GM12873 (cell line): ENCODE measurements around the gene NEU4.

ENCODE experiments used
- CTCF ChIP-seq: IDR thresholded peaks from 2 replicates; pipeline ENCODE4 v1.5.1; 2012; ENCODE audit warnings: low read depth, mild to moderate bottlenecking, moderate library complexity, low read length, control low read depth; ENCODE audit not compliant: insufficient read depth; ENCODE audit errors: missing control alignments

The NEU4 gene

GRCh38 chr2:241833101-241833663 lies 24.2 kb downstream of the NEU4 start:
- no peak for TF ChIP-seq CTCF

- TF ChIP-seq CTCF = no peak
Measured at GRCh38 chr2:241834527-241835210, 25.7 kb downstream of the NEU4 start.

- TF ChIP-seq CTCF = no peak
Measured at GRCh38 chr2:241835611-241836010, 26.6 kb downstream of the NEU4 start.

- TF ChIP-seq CTCF = no peak
Measured at GRCh38 chr2:241836292-241836691, 27.3 kb downstream of the NEU4 start.

- TF ChIP-seq CTCF = no peak
Measured at GRCh38 chr2:241837197-241837965, 28.4 kb downstream of the NEU4 start.

- no peak for TF ChIP-seq CTCF
Measured at GRCh38 chr2:241841181-241842066, 32.4 kb downstream of the NEU4 start.
